Neural cell (in vitro differentiated cells): ENCODE measurements around the gene PCYT1A. TPM values are rescaled to one million over a fixed set of nuclear protein-coding genes. Genes with fewer than 3 reads are reported as not detected.
"Not testable (repeated sequence)": the region's sequence is repeated elsewhere in the genome, so short reads cannot be mapped to it uniquely, and the experiment has no call there.

Experiments
- H2AFZ ChIP-seq: fragments of 200-600, 300-800 bp; sonication (generic), shearing (Covaris generic); 2 replicates; pipeline ENCODE4 v1.6.0; 2014; ENCODE audit warnings: low read depth, mild to moderate bottlenecking, antibody characterized with exemption, low read length, moderate library complexity
- H3F3A ChIP-seq: fragments of 200-600 bp; shearing (Covaris generic); 2 replicates; pipeline ENCODE4 v1.6.1; 2016; ENCODE audit warnings: mild to moderate bottlenecking, moderate library complexity, mixed read lengths, antibody characterized with exemption, low read length; ENCODE audit not compliant: insufficient read depth, poor library complexity, severe bottlenecking
- H3K27ac ChIP-seq: fragments of 200-600, 300-800 bp; sonication (generic), shearing (Covaris generic); 2 replicates; pipeline ENCODE4 v1.5.1; 2014; ENCODE audit warnings: mild to moderate bottlenecking, low read length, moderate library complexity
- H3K27me3 ChIP-seq: fragments of 300-800, 200-600 bp; sonication (generic), shearing (Covaris generic); 2 replicates; pipeline ENCODE4 v1.6.0; 2014; ENCODE audit warnings: mild to moderate bottlenecking, low read depth, low read length, moderate library complexity; ENCODE audit not compliant: insufficient read depth
- H3K36me3 ChIP-seq: fragments of 300-800, 200-600 bp; sonication (generic), shearing (Covaris generic); 2 replicates; pipeline ENCODE4 v1.5.1; 2014; ENCODE audit warnings: mild to moderate bottlenecking, antibody characterized with exemption, low read length, moderate library complexity; ENCODE audit not compliant: insufficient read depth
- H3K4me2 ChIP-seq: fragments of 300-800, 200-600 bp; sonication (generic), shearing (Covaris generic); 2 replicates; pipeline ENCODE4 v1.6.0; 2014; ENCODE audit warnings: mild to moderate bottlenecking, low read length
- H3K4me3 ChIP-seq: fragments of 300-800, 200-600 bp; sonication (generic), shearing (Covaris generic); 2 replicates; pipeline ENCODE4 v1.5.1; 2014; ENCODE audit warnings: mild to moderate bottlenecking, low read length, moderate library complexity
- H3K79me2 ChIP-seq: fragments of 200-600 bp; shearing (Covaris generic); replicated peaks from 2 replicates; pipeline ENCODE4 v1.6.0; 2014; ENCODE audit warnings: mild to moderate bottlenecking, low read length, moderate library complexity; ENCODE audit not compliant: insufficient read depth
- H3K9ac ChIP-seq: fragments of 300-800, 200-600 bp; sonication (generic), shearing (Covaris generic); 2 replicates; pipeline ENCODE4 v1.6.1; 2016; ENCODE audit warnings: mild to moderate bottlenecking, low read length, mixed read lengths
- H3K9me2 ChIP-seq: fragments of 200-600 bp; shearing (Covaris generic); 2 replicates; pipeline ENCODE4 v1.6.1; 2016; ENCODE audit warnings: mild to moderate bottlenecking, low read length, mixed read lengths; ENCODE audit not compliant: insufficient read depth
- H3K9me3 ChIP-seq: fragments of 200-600, 300-800 bp; sonication (generic), shearing (Covaris generic); 2 replicates; pipeline ENCODE4 v1.6.1; 2016; ENCODE audit warnings: mild to moderate bottlenecking, mixed run types, low read length, moderate library complexity, mixed read lengths
- H4K20me1 ChIP-seq: fragments of 200-600 bp; shearing (Covaris generic); 2 replicates; pipeline ENCODE4 v1.6.1; 2016; ENCODE audit warnings: mild to moderate bottlenecking, mixed run types; ENCODE audit not compliant: insufficient read depth
- CTCF ChIP-seq: fragments of 450-650 bp; IDR thresholded peaks from 2 replicates; pipeline ENCODE4 v1.5.1; 2014; ENCODE audit warnings: antibody characterized with exemption, mild to moderate bottlenecking, moderate library complexity; ENCODE audit not compliant: poor library complexity, severe bottlenecking
- EZH2 ChIP-seq: fragments of 200-600, 300-800 bp; shearing (Covaris generic), sonication (generic); IDR thresholded peaks from 2 replicates; pipeline ENCODE4 v1.6.1; 2014; ENCODE audit warnings: antibody characterized with exemption, low read length, borderline replicate concordance, mild to moderate bottlenecking; ENCODE audit not compliant: insufficient read depth, poor library complexity, severe bottlenecking
- MXI1 ChIP-seq: fragments of 450-650 bp; conservative IDR thresholded peaks from 2 replicates; pipeline ENCODE4 v1.6.1; 2014; ENCODE audit warnings: antibody characterized with exemption, mild to moderate bottlenecking; ENCODE audit not compliant: poor library complexity, severe bottlenecking
- REST ChIP-seq: IDR thresholded peaks from 2 replicates; pipeline ENCODE4 v1.6.1; 2012; ENCODE audit warnings: borderline replicate concordance
- TAF1 ChIP-seq: IDR thresholded peaks from 2 replicates; pipeline ENCODE4 v1.6.1; 2012; ENCODE audit warnings: low read depth
- polyA plus RNA-seq: library from polyadenylated mRNA; depleted of rRNA; stranded (reverse); fragments of >200 nt; gene quantifications from 2 replicates; pipeline ENCODE4 v1.2.3, GENCODE V29; 2014

Gene PCYT1A
- polyA plus RNA-seq, 1 donor from 2014 or later, result 21.7 TPM

GRCh38 chr3:196210673-196211556 is 76.6 kb downstream of the PCYT1A start, which contains the start of gene ZDHHC19:
ZDHHC19 (minus strand) TSS chr3:196211400; CDS start chr3:196211315, 85 bp downstream.
- Histone ChIP-seq H3K36me3 (no peaks in the 10 kb centered on the region), H4K20me1 (no peaks in the 10 kb centered on the region), H3K4me3 (no peak within 1 kb of the TSS), H3K4me2 (no peak within 1 kb of the TSS), H3K27me3 (no peaks in the 10 kb centered on the region), H3K9me3 (no peaks in the 10 kb centered on the region), H3F3A (no peaks in the 10 kb centered on the region), H3K9me2 (no peaks in the 10 kb centered on the region), H3K9ac (no peak within 1 kb of the TSS), H3K27ac (no peak within 1 kb of the TSS), H2AFZ (no peak within 1 kb of the TSS), H3K79me2 (no peaks in the 10 kb centered on the region)
- no peak for TF ChIP-seq MXI1
- no peak for TF ChIP-seq REST
- no peak for TF ChIP-seq EZH2
- TF ChIP-seq CTCF, result no peak
- no peak for TF ChIP-seq TAF1

DNA sequence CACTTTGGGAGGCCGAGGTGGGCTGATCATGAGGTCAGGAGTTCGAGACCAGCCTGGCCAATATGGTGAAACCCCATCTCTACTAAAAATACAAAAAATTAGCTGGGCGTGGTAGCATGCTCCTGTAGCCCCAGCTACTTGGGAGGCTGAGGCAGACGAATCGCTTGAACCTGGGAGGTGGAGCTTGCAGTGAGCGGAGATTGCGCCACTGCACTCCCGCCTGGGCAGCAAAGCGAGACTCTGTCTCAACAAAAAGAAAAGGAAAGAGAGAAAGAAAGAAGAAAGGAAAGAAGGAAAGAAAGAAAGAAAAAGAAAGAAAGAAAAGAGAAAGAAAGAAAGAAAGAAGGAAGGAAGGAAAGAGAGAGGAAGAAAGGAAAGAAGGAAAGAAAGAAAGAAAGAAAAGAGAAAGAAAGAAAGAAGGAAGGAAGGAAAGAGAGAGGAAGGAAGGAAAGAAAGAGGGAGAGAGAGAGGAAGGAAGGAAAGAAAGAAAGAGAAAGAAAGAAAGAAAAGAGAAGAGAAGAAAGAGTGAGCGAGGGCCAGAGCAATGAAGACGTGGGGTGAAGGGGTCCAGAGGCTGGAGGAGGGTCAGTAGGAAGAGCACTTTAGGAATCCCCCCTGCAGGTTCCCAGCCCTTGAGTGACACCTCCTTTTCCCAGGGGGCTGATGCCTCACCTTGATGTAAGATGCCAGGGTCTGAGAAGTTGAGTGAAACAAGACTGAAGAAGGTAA is 77.4 kb downstream of the PCYT1A start:
- H3K4me2 ChIP-seq, H3F3A ChIP-seq, H4K20me1 ChIP-seq, H3K9me2 ChIP-seq, H3K4me3 ChIP-seq, H3K27me3 ChIP-seq, H2AFZ ChIP-seq, H3K27ac ChIP-seq, H3K9me3 ChIP-seq, H3K9ac ChIP-seq, H3K36me3 ChIP-seq, H3K79me2 ChIP-seq: not testable (repeated sequence)
